Measurements from ENCODE around the gene CLEC5A. TPM values are rescaled to one million over a fixed set of nuclear protein-coding genes. Genes with fewer than 3 reads are reported as not detected.

Gene CLEC5A
- total RNA-seq, 1 experiment from 2014 or later: not detected

GRCh38 chr7:141920281-141920680 lies 26.5 kb downstream of the CLEC5A start:
- no peaks in the 10 kb centered on the region for H3K27me3 ChIP-seq (ENCODE audit: control insufficient read depth, insufficient read depth, low read length)
- no peak overlapping the region for H3K27ac ChIP-seq (ENCODE audit: low read length)
- no TSS peak for BruUV-seq (replicated peaks)
- POLR2A ChIA-PET: no interaction called here
- DNase-seq (ENCODE audit: low read depth, low spot score) (no peak), ATAC-seq (no peak)
- no peaks in the 10 kb centered on the region for H3K9me3 ChIP-seq (ENCODE audit: control insufficient read depth, insufficient read depth, low read depth, low read length)
- H3K4me3 ChIP-seq (ENCODE audit: low read depth in 2 of 2, low read length in 2 of 2): no peak overlapping the region
- CTCF ChIA-PET: no interaction called here
- no peaks in the 10 kb centered on the region for H3K4me1 ChIP-seq (ENCODE audit: control insufficient read depth, insufficient read depth, low read length)
- intact Hi-C loops (cut with micrococcal nuclease; ENCODE audit: unreplicated experiment) (no loop called here), in situ Hi-C loops (cut with HindIII; ENCODE audit: low pct_unique_long_range_greater_than_20kb, low sequenced_read_pairs) (no loop called here)
- no peak for TF ChIP-seq TCF7L2 (IDR thresholded peaks at IDR 0.05; ENCODE audit: low read depth, low read length)
- TF ChIP-seq, protein P1, sequence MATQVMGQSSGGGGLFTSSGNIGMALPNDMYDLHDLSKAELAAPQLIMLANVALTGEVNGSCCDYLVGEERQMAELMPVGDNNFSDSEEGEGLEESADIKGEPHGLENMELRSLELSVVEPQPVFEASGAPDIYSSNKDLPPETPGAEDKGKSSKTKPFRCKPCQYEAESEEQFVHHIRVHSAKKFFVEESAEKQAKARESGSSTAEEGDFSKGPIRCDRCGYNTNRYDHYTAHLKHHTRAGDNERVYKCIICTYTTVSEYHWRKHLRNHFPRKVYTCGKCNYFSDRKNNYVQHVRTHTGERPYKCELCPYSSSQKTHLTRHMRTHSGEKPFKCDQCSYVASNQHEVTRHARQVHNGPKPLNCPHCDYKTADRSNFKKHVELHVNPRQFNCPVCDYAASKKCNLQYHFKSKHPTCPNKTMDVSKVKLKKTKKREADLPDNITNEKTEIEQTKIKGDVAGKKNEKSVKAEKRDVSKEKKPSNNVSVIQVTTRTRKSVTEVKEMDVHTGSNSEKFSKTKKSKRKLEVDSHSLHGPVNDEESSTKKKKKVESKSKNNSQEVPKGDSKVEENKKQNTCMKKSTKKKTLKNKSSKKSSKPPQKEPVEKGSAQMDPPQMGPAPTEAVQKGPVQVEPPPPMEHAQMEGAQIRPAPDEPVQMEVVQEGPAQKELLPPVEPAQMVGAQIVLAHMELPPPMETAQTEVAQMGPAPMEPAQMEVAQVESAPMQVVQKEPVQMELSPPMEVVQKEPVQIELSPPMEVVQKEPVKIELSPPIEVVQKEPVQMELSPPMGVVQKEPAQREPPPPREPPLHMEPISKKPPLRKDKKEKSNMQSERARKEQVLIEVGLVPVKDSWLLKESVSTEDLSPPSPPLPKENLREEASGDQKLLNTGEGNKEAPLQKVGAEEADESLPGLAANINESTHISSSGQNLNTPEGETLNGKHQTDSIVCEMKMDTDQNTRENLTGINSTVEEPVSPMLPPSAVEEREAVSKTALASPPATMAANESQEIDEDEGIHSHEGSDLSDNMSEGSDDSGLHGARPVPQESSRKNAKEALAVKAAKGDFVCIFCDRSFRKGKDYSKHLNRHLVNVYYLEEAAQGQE (IDR thresholded peaks at IDR 0.05; ENCODE audit: insufficient read depth in 1 of 2, low read depth in 2 of 2, low read length in 1 of 2): no peak
- no peak for TF ChIP-seq POLR2AphosphoS5 (IDR thresholded peaks at IDR 0.05; ENCODE audit: low read depth, low read length)
- no peak for TF ChIP-seq SIN3A (IDR thresholded peaks at IDR 0.05; ENCODE audit: borderline replicate concordance, insufficient read depth, low read depth, low read length)
- no peak for TF ChIP-seq CTCF (IDR thresholded peaks at IDR 0.05)
- no peaks in the 10 kb centered on the region for H3K36me3 ChIP-seq (ENCODE audit: control insufficient read depth, insufficient read depth, low read length)

DNA sequence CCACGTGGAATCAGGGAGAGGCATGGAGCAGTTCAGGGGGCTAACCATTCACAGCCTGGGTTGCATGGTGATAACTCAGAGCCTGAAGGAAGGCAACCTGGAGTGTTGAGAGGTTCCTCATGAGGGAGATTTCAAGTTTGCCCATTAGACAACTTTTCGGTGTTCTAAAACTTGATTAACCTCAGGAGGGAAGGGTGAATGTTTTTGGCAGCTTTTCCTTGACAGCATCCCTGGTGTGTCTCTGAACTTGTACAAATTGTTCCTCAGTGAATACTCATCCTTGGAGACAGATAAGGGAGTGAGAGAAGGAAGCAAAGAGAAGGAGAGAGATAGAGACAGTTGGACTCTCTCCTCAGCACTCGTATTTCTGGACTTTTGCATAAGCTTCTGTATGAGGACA lies 30.7 kb downstream of the CLEC5A start, which contains the start of gene OR9A4:
Gene OR9A4 (plus strand): TSS at position 301 of the 400 bp plus-strand sequence. CDS start 2,477 bp downstream, outside the sequence.
- no peaks in the 10 kb centered on the region for H3K9me3 ChIP-seq (ENCODE audit: control insufficient read depth, insufficient read depth, low read depth, low read length)
- no TSS peak for BruUV-seq (replicated peaks)
- H3K4me1 ChIP-seq (ENCODE audit: control insufficient read depth, insufficient read depth, low read length): no peaks in the 10 kb centered on the region
- in situ Hi-C loops (cut with HindIII; ENCODE audit: low pct_unique_long_range_greater_than_20kb, low sequenced_read_pairs) (no loop called here), intact Hi-C loops (cut with micrococcal nuclease; ENCODE audit: unreplicated experiment) (no loop called here)
- DNase-seq (ENCODE audit: low read depth, low spot score) (no peak), ATAC-seq (no peak)
- ChIA-PET POLR2A (no interaction called here), CTCF (no interaction called here)
- TF ChIP-seq SIN3A (IDR thresholded peaks at IDR 0.05; ENCODE audit: borderline replicate concordance, insufficient read depth, low read depth, low read length): no peak
- TF ChIP-seq, protein P1 (IDR thresholded peaks at IDR 0.05; ENCODE audit: insufficient read depth in 1 of 2, low read depth in 2 of 2, low read length in 1 of 2): no peak
- no peak for TF ChIP-seq POLR2AphosphoS5 (IDR thresholded peaks at IDR 0.05; ENCODE audit: low read depth, low read length)
- TF ChIP-seq TCF7L2 (IDR thresholded peaks at IDR 0.05; ENCODE audit: low read depth, low read length): no peak
- no peak for TF ChIP-seq CTCF (IDR thresholded peaks at IDR 0.05)
- no peaks in the 10 kb centered on the region for H3K36me3 ChIP-seq (ENCODE audit: control insufficient read depth, insufficient read depth, low read length)
- H3K4me3 ChIP-seq (ENCODE audit: low read depth in 2 of 2, low read length in 2 of 2): no peak within 1 kb of the TSS
- no peaks in the 10 kb centered on the region for H3K27me3 ChIP-seq (ENCODE audit: control insufficient read depth, insufficient read depth, low read length)
- no peak within 1 kb of the TSS for H3K27ac ChIP-seq (ENCODE audit: low read length)
